Activated T-cell treated with anti-CD3 and anti-CD28 coated beads for 48 hours (primary cell): Measurements from ENCODE around the gene DAPK1.

Experiments
- DNase-seq: peaks from one replicate; pipeline ENCODE4 v3.0.0-alpha.2; 2020; ENCODE audit warnings: low read depth

The DAPK1 gene

DNA sequence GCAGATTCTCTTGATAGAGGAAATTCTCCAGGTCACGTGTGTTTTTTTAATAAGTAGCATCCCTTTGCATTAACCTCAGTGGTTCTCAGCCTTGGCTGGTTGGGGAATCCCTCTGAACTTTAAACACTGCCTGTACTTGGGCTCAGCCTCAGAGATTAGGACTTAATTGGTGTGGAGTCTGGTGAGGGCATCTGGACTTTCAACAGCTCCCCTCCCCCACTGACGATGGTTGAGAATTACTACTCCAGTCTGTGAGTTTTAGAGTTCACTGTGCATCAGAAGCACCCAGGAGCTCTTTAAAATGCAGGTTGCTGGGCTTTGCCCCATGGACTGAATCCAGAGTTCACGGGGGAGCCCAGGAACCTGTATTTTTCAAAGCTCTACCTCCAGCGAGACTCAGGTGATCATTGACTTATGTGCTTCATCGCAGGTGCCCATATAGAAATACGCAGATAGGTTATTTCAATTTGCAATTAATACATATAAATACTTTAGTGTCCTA, 71.4 kb downstream of the DAPK1 start:
- no peak for DNase-seq

DNA sequence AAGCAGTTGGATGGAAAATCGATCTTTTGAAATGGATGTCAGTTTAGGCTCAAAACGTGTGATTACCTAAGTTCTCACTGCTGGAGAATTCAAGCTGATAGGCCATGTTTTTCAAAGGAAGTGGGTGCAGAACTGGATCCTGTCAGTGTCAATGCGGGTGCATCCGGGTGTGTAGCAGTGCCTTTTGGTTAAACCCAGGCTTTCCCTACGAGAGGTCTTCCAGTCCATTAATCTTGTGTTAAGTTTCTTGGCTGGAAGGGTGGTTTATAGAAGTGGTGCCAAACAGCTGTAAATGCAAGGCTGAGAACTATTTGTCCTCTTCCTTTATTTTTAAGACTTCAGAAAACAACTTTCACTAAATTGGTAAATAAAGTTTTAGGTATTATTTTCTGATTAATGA, 71.9 kb downstream of the DAPK1 start:
- DNase-seq, result no peak

- DNase-seq, result no peak
Measured at GRCh38 chr9:87570000-87570908, 72.6 kb downstream of the DAPK1 start.

DNA sequence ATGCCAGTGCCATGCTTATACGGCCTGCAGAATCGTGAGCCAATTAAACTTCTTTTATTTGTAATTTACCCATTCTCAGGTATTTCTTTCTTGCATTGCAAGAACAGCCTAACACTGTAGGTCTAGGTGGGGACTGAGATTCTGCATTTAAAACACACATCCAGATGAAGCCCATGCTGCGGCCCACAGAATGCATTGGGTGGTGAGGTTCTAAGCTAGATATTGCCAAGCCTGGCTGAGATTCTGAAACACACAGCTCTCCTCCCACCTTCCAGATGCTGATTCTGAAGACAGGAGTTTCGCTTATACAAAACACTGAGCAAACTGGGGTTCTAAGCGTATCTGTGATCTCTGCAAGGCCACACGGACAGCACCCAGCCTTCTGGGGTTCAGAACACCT, 75.1 kb downstream of the DAPK1 start:
- no peak for DNase-seq

DNA sequence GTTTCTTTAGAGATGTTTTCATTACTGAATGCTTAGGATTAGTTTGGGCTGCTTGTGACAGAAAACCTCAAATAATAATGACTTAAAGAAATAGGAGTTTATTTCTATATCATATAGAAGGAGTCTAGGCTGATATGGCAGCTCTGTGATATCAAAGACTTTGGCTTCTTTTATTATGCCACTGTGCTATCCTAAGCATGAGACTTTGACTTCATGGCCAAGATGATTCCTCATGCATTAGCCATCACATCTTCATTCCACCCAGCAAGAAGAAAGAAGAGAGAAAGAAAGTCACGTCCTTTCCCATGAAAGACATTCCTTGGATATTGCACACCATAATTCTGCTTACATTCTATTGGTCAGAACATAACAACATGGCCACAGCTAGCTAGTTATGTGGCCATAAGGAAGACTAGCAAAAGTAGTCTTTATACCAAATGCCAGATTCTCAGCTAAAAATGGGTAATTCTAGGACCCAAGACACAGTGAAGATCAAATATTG, 76.2 kb downstream of the DAPK1 start:
- DNase-seq, result no peak

DNA sequence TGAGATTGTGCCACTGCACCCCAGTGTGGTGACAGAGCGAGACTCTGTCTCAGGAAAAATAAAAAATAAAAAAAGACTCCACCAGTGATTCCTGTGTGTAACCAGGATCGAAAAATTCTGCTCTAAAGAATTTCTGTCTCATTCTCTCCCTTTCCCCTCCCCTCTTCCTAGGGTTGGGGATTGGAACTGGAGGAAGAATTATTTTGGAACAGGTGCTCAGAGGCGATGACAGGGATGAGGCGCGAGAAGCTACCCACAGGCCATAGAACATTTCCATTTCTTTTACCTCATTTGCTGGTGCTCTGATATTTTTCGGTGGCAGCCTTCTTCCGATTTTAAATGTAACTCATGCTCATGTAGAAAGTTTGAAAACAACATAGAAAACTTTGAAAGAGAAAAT, 80.1 kb downstream of the DAPK1 start:
- DNase-seq, result no peak

- DNase-seq, result no peak
Measured at GRCh38 chr9:87578625-87579024, 81.0 kb downstream of the DAPK1 start.

- no peak for DNase-seq
Measured at GRCh38 chr9:87579781-87580541, 82.3 kb downstream of the DAPK1 start.

GRCh38 chr9:87580941-87581438, 83.3 kb downstream of the DAPK1 start:
- no peak for DNase-seq

DNA sequence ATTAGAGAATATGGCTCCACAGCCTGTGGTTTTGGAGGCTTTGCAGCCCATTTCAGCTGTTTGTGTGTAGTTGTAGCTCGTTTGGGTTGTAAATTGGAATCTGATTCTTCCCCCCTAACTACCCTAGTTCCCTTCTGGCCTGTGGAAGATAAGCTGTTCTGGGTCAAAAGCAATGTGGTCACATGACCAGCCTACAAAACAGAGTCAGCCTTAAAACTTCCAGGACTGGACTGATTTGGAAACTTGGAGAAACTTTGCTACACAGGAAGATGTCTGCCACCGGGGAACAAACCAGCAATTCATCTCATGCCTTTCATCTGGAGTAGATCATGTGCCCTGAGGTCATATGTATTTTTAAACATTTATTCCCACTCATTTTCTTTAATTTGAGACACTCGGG, 83.8 kb downstream of the DAPK1 start:
- DNase-seq, result no peak

- DNase-seq, result no peak
Measured at GRCh38 chr9:87581949-87582637, 84.4 kb downstream of the DAPK1 start.

DNA sequence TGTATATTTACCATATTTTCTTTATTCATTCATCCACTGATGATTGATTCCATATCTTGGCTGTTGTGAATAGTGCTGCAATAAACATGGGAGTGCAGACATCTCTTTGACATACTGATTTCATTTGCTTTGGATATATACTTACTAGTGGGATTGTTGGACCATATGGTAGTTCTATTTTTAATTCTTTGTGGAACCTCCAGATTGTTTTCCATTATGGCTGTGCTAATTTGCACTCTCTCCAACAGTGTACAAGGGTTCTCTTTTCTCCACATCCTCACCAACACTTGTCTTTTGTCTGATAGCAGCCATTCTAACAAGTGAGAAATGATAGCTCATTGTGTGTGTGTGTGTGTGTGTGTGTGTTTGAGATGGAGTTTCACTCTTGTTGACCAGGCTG, 86.7 kb downstream of the DAPK1 start:
- no peak for DNase-seq

GRCh38 chr9:87585123-87585855, 87.6 kb downstream of the DAPK1 start:
- no peak for DNase-seq

DNA sequence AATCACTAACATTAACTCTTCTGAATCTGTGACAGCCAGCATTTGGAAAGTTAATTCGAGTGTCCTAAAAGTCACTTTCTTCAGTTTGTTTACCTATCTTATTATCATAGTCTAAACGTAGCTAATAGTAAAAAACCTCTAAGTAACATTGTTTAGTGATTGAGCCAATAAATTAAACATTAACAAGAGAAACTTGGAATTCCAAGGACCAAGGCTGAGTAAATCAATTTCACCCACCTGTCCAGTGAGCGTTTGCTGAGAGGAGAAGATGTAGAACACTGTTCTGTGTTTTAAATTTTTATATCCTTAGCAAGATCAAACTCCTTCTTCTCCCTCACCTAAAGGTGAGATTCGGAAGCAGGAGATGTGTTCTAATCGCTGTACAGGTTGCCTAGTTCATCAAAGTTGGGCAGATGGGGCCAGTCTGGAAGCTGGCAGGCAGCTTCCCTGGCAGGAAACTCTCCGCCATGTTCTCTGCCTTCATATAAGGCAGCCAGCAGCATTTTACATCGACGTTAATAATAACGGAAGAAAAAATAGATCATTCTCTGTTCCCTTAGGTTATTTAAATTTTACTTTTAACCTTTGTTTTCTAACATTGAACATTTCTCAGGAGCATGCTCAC, 89.2 kb downstream of the DAPK1 start:
- DNase-seq, result no peak

- no peak for DNase-seq
Measured at GRCh38 chr9:87587356-87587745, 89.7 kb downstream of the DAPK1 start.

GRCh38 chr9:87587864-87588263, 90.2 kb downstream of the DAPK1 start:
- no peak for DNase-seq

GRCh38 chr9:87588339-87588738, 90.7 kb downstream of the DAPK1 start:
- no peak for DNase-seq

DNA sequence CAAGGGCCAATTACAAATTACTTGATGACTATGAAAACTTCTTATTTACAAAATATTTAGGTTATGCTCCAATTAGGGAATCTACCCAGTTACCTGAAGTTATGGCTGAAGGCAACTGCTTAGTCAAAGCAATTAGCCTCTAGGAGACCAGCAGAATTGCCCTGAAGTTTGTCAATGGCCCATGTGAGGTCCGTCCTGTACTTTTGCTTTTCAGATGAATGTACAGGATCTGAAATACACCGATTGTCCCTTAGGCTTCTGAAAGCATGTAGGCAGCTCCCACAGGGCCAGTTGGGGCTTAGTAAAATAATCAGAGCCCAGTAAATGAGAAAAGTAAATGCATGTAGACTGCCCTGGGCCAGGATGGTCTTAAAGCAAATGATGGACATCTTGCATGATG, 93.3 kb downstream of the DAPK1 start:
- DNase-seq, result no peak

- no peak for DNase-seq
Measured at GRCh38 chr9:87592554-87593358, 95.1 kb downstream of the DAPK1 start.

DNA sequence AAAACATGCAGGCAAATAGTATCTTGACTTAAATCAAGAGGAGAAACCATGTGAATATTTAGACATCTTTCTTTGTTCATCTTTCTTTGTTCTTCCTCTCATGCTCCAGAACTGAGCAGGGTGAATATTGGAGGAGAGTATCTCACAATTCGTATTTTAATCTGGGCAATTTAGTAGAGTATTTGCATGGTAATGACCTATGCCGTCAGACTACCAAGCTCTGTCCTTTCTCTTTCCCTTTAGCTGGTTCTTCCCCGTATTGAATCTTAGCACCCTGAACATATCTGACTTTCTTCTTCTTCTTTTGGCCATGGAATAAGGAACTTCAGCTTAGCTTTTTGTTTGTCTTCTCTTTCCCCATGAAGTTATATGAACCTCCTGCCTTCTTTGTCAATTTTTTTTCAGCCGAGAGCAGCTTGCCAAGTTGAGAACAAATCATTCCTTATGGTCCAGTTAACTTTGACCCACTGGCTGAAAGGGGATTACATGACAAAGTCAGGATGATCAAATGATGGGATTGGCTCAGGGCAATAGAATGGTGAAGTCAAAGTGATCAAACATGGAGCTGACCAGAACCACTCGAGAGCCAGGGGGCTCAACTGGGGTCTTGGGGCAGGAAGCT, 95.8 kb downstream of the DAPK1 start:
- DNase-seq, result no peak
